Hematopoietic multipotent progenitor cell treated with erythropoietin and hydrocortisone succinate and interleukin-3 and kit ligand, for 15 days (in vitro differentiated cells): ENCODE measurements around the gene TRPM5.
A peak's percentile ranks its signal among the peaks of the same experiment; 100 is the strongest.

Source experiments
- DNase-seq: peaks from one replicate; pipeline ENCODE4 v3.0.0-alpha.2; 2015; ENCODE audit warnings: low spot score

The TRPM5 gene

GRCh38 chr11:2452321-2453012, 8.2 kb upstream of the TRPM5 start:
- no peak for DNase-seq

GRCh38 chr11:2451916-2452315, 7.6 kb upstream of the TRPM5 start:
- DNase-seq, result no peak

GRCh38 chr11:2451336-2451735, 7.0 kb upstream of the TRPM5 start:
- DNase-seq, result no peak

GRCh38 chr11:2450321-2451041, 6.2 kb upstream of the TRPM5 start:
- no peak for DNase-seq

GRCh38 chr11:2449548-2450320, 5.4 kb upstream of the TRPM5 start:
- no peak for DNase-seq

GRCh38 chr11:2448661-2449547, 4.6 kb upstream of the TRPM5 start:
- no peak for DNase-seq

GRCh38 chr11:2447951-2448650, 3.8 kb upstream of the TRPM5 start:
- DNase-seq, result no peak

- DNase-seq, result no peak
These were observed 3.1 kb upstream of the TRPM5 start for GRCh38 chr11:2447253-2447950.

GRCh38 chr11:2446590-2447252, 2.4 kb upstream of the TRPM5 start:
- DNase-seq, result no peak

GRCh38 chr11:2445746-2446551, 1.6 kb upstream of the TRPM5 start:
- DNase-seq, result no peak

- DNase-seq, result peak; percentile 5
These were observed 769 bp upstream of the TRPM5 start, which contains the start of gene KCNQ1 for GRCh38 chr11:2444821-2445745. Gene KCNQ1, plus strand, starts transcription at chr11:2445008. Its CDS starts 91 bp downstream, at chr11:2445099.

GRCh38 chr11:2443406-2443805, 908 bp downstream of the TRPM5 start:
- no peak for DNase-seq

GRCh38 chr11:2442589-2442988, 1.7 kb downstream of the TRPM5 start:
- DNase-seq, result no peak

GRCh38 chr11:2441171-2441570, 3.1 kb downstream of the TRPM5 start:
- no peak for DNase-seq

GRCh38 chr11:2440646-2441045, 3.7 kb downstream of the TRPM5 start:
- no peak for DNase-seq

- no peak for DNase-seq
These were observed 4.5 kb downstream of the TRPM5 start for GRCh38 chr11:2439820-2440219.

GRCh38 chr11:2437516-2437915, 6.8 kb downstream of the TRPM5 start:
- DNase-seq, result no peak

GRCh38 chr11:2436521-2437031, 7.7 kb downstream of the TRPM5 start:
- no peak for DNase-seq
